GM03348 (cell line): Measurements from ENCODE around the gene TENM3.

Experiments used
- DNase-seq: peaks from one replicate; pipeline ENCODE4 v3.0.0; 2012; ENCODE audit warnings: low spot score

Gene TENM3

DNA sequence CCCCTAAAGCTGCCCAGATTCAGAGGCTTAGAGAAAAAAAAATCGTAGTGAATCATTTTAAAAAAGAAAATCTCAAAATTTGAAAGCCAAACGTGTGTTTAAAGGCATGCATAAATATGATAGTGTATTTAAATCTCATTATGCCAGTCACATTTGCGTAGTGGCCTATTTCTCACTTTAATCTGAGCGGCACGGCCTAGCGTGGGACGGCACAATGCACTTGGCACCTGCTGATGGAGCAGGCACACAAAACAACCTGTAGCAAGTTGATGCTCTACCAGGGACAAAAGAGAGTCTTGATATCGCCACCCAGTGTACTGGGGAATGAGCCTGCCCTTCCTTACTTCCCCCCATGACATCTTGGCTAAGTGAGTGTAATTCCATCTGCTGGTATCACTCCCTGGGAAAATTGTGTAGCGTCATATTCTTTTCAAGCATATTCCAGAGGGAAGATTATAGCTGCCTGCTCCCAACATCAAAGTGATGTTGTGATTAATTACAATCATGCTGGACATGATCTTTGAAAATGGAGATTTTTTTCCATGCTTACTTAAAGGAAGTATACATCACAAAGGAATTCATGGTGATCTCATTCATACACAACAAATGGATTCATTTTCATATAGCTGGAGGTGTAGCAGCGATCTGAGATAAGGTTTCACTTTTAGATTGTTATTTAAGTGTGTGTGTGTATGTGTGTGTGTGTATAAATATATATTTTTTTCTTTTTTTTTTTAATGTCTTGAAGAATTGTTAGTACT lies 535.2 kb downstream of the TENM3 start:
- DNase-seq: no peak

DNA sequence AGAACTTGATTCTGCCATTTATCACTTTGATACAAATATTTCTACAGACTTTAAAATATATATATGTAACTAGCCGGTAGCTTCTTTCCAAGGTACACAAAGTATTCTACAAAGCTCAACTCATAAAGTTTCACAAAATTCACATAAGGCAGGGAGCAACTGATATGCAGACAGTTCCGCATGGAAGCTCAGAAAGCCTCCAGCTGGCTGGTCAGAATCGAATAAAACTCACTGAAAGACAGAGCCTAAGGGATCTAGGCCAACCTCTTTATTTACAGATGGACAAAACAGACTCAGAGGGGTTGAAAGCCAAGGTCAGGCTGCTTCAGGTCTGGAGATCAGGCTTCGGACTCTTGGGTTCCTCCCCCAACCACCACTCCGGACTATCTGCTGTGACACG lies 543.8 kb downstream of the TENM3 start:
- no peak for DNase-seq

DNA sequence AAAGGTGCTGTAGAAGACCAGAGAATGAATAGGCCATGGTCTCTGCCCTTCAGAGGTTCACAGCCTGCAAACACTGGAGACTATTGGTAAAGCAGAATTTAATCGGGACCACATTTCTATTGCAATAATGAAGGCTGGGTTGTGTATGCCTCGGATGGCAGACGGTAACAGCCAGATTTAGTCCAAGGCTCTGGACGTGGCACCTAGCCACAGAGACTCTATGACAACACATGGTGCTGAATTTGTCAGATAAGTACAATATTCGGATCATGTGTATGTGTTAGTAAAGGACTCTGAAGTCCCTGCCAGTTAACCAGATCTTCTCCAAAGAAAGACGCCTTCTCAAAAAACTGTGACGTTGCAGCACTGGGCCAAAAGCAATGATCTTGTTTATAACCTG lies 545.0 kb downstream of the TENM3 start:
- DNase-seq: no peak

DNA sequence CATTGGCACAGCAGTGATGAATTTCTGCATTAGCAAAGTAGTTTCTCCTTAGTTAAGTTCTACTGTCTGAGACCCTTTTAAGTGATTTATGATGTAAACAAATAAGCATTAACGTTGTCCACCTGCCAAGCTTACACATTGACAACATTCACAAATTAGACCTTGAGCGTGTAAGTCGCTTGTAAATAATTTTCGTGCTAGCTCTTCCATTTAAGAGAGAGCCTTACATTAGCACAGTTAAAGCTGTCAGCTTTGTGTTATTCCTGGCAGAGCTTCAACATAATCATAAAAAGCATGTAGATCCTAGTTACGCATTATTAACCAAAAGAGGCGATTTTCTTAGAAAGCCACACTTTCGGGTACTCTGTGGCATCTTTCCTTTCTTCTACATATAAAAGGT lies 546.3 kb downstream of the TENM3 start:
- DNase-seq: no peak

DNA sequence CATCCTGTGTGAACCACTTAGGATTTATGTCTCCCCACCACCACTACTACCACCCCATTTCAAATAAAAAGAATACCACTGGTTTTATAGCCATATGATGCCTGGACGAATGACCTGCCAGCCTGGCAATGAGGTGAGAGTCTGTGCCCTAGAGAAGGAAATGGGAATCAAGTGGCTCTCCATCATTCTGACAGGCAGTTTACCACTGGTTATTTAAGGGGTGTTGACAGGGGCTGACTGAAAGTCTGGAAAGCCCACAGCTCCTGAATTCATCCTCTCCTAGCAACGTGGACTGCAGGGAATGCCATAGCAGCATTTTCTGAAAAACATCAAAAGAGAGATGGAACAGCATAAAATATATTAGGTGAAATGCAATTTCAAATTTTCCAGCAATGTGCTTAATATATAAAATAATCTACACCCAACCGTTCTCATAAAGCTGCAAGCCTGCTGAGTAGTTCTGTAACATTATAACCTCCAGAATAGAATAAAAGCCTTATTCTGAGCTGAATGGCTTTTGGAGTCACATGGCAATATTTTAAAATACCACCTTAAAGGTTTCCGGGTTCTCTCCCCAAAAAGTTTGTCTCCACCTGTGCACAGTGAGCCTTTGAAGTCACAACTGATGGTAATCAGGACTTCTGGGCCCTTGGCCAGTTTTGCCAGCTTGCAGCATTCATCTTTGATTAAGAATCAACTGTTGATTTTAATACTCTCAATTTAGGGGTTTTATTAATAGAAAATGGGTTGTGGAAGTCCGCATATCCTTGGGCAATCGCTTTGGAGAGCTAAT lies 552.4 kb downstream of the TENM3 start:
- DNase-seq: no peak

DNA sequence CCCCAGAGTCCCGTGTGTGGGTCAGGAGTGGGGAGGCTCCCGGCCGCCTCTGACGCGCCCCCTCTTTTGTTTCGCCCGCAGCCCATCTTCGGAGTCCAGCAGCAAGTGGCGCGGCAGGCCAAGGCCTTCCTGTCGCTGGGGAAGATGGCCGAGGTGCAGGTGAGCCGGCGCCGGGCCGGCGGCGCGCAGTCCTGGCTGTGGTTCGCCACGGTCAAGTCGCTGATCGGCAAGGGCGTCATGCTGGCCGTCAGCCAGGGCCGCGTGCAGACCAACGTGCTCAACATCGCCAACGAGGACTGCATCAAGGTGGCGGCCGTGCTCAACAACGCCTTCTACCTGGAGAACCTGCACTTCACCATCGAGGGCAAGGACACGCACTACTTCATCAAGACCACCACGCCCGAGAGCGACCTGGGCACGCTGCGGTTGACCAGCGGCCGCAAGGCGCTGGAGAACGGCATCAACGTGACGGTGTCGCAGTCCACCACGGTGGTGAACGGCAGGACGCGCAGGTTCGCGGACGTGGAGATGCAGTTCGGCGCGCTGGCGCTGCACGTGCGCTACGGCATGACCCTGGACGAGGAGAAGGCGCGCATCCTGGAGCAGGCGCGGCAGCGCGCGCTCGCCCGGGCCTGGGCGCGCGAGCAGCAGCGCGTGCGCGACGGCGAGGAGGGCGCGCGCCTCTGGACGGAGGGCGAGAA lies 556.5 kb downstream of the TENM3 start:
- DNase-seq: no peak

DNA sequence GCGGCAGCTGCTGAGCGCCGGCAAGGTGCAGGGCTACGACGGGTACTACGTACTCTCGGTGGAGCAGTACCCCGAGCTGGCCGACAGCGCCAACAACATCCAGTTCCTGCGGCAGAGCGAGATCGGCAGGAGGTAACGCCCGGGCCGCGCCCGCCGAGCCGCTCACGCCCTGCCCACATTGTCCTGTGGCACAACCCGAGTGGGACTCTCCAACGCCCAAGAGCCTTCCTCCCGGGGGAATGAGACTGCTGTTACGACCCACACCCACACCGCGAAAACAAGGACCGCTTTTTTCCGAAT lies 557.0 kb downstream of the TENM3 start:
- DNase-seq: no peak

DNA sequence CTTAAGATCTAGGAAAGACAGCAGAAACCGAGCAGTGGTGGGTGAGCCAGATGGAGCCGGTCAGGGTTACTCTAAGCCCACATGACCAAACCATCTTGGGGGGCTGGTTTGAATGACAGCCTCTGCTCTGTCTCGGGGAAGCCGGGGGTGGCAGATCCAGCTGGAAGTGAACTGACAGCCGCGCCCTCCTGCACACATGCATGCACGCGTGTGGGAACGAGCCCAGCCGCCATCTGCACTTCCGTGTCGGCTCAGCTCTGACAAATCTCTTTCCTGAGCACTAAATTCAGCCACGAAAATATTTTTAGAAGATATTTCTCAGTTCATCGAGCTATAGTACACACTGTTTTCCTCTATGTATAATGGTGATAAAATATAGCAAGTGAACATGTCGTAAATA lies 558.4 kb downstream of the TENM3 start:
- peak; percentile 27 for DNase-seq

DNA sequence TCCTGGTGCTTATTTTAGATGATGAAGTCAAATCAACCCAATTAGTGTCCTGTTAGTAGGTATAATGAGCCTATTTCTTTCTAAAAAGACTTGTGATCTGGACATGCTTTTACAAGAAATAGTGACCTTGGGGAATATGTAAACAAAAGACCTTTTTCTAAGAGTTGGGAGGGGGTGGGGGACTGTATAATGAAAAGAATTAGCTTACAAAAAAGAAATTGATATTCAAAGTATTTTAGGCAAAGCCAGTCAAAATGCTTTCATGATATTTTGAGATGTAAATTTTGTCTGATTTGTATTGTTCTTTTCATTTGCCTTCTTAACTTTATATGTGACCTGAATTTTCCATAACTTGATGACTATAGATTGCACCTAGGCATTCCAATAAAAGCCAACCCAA lies 559.4 kb downstream of the TENM3 start:
- DNase-seq: no peak

DNA sequence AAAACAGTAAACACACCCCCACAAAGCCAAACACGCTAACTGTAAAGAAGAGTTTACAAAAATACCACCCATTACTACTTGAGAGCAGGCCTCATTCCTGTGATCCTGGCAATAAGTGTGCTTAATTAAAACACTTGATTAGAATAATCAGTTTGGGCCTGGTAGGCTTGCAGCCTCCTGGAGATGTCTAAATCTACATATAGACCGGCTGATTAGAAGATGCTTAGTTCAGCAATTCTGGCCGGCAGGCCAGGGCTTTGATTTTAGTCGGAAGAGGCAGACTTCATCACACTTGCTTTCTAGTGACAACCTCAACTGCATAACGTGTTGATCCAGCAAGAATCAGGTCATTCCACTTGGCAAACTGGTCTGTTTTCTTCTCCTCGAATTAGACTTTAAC lies 560.0 kb downstream of the TENM3 start:
- no peak for DNase-seq

DNA sequence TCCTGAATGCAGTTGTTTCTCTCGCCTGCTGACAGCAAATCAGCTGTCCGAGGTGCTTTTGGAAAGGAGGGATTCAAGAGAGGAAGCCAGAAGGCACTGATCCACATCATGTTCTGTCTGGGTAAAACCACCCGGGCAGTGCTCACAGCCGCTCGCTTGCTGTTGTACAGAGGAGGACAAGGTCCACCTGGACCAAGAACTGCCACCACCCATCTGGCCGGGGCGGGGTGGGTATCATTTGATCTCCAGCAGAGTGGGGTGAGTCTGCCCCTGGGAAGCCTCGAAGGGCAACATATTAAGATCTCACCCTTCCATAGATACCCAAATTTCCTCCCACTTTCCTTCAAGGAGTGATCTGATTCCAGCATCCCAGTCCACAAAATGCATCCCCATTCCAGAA lies 560.9 kb downstream of the TENM3 start:
- DNase-seq: no peak

DNA sequence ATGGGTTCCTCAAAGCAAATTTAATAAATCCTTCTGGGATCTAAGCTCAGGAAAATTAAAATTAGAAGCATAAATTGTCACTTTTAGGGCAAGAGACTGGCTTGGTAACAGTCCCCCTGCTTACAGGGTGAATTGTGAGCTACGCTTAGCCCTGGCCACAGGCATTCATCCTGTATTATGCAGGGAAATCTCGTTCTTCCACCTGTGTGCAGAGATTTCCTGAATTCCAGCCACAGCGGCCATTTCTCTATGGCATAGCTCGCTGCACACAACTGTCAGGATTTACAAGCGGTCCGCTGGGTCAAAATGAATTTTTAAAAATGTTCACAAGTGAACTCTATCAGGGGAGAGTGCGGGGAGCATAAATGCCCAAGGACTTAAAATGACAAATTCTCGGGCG lies 562.1 kb downstream of the TENM3 start:
- no peak for DNase-seq

DNA sequence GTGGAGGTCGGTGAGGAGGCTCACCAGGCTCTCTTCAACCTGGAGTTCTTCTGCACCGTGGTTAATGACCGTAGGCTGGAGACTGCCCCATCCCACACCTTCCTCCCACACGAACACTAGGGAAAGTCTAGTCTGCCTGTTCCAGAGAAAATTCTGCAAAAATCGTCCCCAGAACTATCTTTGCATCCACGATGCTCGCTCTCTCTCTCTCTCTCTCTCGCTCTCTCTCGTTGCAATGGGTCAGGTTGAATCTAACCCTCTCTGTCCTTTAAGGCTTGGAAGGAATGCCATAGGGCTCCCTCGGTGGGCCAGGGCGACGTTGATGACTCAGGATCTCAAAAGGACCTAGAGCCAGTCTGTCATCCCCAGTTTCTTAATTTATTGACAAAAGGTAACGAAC lies 562.5 kb downstream of the TENM3 start:
- no peak for DNase-seq

DNA sequence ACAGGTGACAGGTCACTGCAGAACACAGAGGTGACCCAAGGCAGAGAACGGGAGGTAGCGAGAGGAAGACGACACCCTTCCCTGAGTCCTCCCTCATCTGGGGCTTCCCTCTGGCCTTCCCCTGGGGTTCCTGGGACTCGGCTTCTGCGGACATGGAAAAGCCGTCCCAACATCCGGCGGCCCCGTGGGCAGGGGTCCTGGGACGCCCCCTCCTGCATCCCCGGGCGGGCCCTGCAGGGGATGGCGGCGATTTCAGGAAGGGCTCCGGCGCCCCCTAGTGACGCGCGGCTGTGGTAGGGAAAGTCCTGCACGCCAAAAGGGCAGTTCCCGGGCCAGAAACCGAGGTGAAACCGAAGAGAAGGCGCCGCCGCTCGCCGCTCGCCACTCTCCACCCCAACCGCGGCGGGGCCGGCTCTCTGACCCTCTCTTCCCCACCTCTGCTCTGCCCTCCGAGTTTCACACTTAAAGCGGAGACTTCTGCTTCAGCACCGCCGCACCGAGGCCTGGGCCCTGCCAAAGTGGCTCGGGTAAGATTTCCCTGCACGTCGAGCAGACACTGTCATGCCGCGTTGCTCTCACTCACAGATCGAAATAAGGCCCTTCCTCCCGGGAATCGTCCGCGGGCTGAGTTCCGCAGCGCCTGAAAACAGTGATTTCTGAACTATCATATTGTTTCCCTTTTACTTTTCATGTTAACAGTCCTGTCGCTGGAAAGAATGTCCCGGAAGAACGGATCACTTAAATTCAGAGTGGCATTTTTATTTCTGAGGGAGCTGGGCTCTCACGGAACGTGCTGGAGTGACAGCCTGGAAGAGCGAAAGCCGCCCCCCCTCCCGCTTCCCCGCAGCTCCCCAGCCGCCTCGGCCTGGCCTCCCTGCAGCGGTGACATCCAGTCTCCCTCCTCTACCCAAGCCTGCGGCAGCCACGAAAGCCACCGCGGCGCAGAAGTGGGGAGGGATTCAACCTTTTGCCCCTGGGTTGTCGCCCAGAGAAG lies 563.4 kb downstream of the TENM3 start:
- peak; percentile 92 for DNase-seq

DNA sequence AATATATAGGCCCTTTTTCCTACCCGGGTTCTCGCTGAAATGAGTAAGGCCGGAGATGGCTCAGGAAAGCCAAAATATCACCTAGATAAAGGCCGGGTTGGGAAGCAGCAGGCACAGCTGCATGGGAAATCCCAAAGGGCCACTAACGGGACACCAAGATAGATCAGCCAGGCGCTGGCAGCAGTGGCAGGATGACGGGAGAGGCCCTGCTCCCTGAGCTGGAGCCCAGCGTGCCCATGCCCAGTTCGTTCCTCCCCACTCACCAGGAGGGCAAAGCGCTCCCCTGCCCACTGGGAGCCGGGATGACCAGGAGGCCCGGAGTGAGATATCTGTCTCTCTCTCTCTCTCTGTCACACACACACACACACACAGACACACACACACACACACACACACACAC lies 564.1 kb downstream of the TENM3 start:
- DNase-seq: no peak

DNA sequence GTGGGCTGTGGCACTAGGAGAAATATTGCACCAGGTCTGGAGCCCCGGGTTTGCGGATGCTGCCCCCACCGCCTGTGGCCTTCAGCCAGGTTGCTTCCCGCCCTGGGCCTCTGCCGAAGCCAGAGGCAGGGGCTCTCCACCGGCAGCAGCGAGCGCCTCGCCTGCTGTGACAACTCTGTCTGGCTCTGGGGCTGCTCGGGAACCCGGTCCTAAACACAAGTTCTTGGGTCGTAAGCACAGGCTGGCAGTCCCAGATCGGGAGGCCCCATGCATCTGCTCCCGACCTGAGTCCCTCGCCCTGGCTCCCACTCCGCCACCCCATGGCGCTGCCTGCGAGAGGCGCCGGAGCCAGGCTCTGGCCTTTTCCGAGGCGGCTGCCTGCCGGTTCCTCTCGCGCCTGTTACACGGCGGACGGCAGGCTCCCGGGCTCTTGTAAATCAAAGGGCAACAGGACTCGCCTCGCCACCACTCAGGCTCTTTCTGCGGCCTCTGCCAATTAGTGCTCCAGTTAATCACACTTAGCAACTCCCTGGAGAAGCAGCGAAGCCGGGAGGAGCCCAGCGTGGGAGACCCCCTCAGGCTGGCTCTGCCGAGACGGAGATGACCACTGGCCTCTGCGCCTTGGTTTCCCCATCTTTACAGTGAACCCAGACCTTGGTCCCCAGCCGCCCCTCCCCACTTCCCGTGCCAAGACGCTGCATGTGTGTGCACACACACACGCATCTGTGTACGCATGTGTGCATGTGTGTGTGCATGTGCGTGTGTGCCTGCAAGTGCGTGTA lies 564.8 kb downstream of the TENM3 start:
- no peak for DNase-seq

DNA sequence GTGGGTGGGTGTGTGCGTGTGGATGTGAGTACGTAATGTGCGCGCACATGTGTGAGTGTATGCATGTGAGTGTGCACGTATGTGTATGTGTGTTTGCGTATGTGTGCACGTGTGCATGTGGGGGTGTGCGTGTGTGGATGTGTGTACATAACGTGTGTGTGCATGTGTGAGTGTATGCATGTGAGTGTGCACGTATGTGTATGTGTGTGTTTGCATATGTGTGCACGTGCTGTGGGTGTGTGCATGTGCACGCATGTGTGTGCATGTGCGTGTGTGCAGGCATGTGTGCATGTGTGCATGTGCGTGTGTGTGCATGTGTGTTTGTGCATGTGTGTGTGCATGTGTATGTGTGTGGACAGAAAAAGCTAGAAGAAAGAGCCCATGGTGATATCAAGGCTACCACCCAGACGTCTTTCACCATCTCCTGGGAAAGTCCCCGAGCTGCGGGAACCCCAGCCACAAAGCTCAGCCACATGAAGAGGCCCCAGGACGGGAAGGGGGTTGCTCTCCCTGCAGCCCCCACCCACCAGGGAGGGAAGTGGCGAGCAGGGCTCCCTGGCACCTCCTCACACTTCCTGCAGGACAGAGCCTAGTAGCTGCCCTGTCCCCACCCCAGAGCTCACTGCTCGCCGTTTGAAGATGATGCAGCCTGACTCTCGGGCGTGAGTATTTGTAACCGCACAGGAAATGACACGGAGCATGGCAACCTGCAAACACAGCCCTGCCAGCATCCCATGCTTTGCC lies 565.6 kb downstream of the TENM3 start:
- DNase-seq: no peak

DNA sequence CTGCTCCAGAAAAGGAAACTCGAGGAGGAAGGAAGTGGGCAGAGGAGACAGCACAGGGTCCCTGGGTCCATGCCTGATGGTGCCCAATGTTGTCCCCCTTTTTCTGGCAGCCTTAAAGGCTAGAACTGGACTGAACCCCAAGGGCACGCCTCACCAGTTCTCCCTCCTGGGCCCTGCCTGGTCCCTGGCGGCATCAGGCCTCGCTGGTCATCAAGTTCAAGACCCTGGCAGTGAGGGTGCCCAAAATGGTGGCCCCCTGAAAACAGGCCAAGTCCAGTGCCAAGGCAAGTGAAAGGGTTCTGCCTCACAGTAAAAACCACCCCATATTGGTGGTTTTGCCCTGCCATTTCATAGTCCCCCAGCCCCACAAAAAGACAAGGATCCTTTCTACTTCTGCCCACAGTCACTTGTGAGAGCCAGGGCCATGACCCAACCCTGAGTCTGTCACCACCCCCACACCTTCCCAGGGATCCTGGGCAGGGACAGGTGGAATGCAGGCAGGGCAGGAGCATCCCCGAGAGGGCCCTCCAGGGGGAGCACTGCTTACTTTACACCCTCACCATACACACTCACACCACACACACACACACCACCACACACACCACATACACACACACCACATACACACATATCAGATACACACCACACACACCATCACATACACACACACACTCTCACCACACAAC lies 566.4 kb downstream of the TENM3 start:
- DNase-seq: no peak

DNA sequence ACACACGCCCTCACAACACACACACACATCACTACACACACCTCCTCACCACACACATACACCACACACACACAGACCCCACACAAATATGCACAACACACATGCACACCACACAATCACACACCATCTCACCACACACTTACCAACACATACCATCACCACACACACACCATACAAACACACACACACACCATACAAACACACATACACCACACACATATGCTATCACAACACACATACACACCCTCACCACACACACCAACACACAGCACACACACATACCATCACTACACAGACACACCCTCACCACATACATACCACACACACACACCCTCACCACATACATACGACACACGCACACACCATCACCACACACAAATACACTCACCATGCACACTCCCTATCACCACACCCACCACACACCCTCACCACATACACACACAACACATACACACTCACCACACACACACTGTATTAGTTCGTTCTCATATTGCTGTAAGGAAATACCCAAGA lies 567.0 kb downstream of the TENM3 start:
- no peak for DNase-seq

DNA sequence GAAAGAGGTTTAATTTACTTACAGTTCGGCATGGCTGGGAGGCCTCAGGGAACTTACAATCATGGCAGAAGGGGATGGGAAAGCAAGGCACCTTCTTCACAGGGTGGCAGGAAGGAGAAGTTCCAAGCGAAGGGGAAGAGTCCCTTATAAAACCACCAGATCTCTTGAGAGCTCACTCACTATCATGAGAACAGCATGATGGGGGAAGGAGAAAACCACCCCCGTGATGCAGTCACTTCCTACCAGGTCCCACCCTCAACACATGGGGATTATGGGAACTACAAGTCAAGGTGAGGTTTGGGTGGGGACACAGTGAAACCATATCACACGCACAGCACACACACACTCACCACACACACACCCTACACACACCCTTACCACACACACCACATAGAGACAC lies 569.7 kb downstream of the TENM3 start:
- DNase-seq: no peak
